ENCODE measurements around the gene RALGAPA2.

GRCh38 chr20:20755231-20755630 is 42.8 kb upstream of the RALGAPA2 start:
- TF ChIP-seq CTCF (conservative IDR thresholded peaks at IDR 0.05; ENCODE audit: low read depth, low read length), result no peak
- TF ChIP-seq EZH2 (IDR thresholded peaks at IDR 0.05; ENCODE audit: low read length, unreplicated experiment), result no peak
